Karpas-422 (cell line): Measurements from ENCODE around the gene PPP1R36. TPM values are rescaled to one million over a fixed set of nuclear protein-coding genes. Genes with fewer than 3 reads are reported as not detected.
A peak's percentile ranks its signal among the peaks of the same experiment; 100 is the strongest.

Experiments used
- DNase-seq: peaks from one replicate; pipeline ENCODE4 v3.0.0-alpha.2; 2015
- H2AFZ ChIP-seq: fragments of 200-600 bp; sonication (generic); 2 replicates; pipeline ENCODE4 v1.6.1; 2014; ENCODE audit warnings: antibody characterized with exemption, low read length, mixed read lengths
- H3K27ac ChIP-seq: fragments of 200-600 bp; sonication (generic); 2 replicates; pipeline ENCODE4 v1.5.1; 2014; ENCODE audit warnings: mild to moderate bottlenecking, low read length, moderate library complexity
- H3K27me3 ChIP-seq: fragments of 200-600 bp; sonication (generic); 2 replicates; pipeline ENCODE4 v1.6.1; 2014; ENCODE audit warnings: low read length, mixed read lengths
- H3K36me3 ChIP-seq: fragments of 200-600 bp; sonication (generic); 2 replicates; pipeline ENCODE4 v1.6.1; 2014; ENCODE audit warnings: low read length, mixed read lengths; ENCODE audit not compliant: insufficient read depth
- H3K4me1 ChIP-seq: fragments of 200-600 bp; sonication (generic); 2 replicates; pipeline ENCODE4 v1.6.1; 2014; ENCODE audit warnings: mild to moderate bottlenecking, low read length, mixed read lengths
- H3K4me2 ChIP-seq: fragments of 200-600 bp; sonication (generic); 2 replicates; pipeline ENCODE4 v1.6.1; 2014; ENCODE audit warnings: low read length, low read depth, mild to moderate bottlenecking; ENCODE audit not compliant: poor library complexity, severe bottlenecking
- H3K4me3 ChIP-seq: fragments of 200-600 bp; sonication (generic); 2 replicates; pipeline ENCODE4 v1.5.1; 2014; ENCODE audit warnings: mild to moderate bottlenecking, antibody characterized with exemption, low read length, mixed read lengths
- H3K79me2 ChIP-seq: fragments of 200-600 bp; sonication (generic); 2 replicates; pipeline ENCODE4 v1.6.1; 2014; ENCODE audit warnings: mild to moderate bottlenecking, low read length, mixed read lengths
- H3K9ac ChIP-seq: fragments of 200-600 bp; sonication (generic); 2 replicates; pipeline ENCODE4 v1.6.0; 2014; ENCODE audit warnings: low read length
- H3K9me2 ChIP-seq: fragments of 200-600 bp; sonication (generic), shearing (Covaris generic); replicated peaks from 2 replicates; pipeline ENCODE4 v1.6.0; 2014; ENCODE audit warnings: mild to moderate bottlenecking, low read length, moderate library complexity; ENCODE audit not compliant: insufficient read depth
- H3K9me3 ChIP-seq: fragments of 300-700, 200-600 bp; sonication (generic); 2 replicates; pipeline ENCODE4 v1.6.1; 2014; ENCODE audit warnings: low read length, mixed read lengths
- H4K20me1 ChIP-seq: fragments of 200-600 bp; sonication (generic); 2 replicates; pipeline ENCODE4 v1.6.1; 2014; ENCODE audit warnings: mild to moderate bottlenecking, antibody characterized with exemption, low read length, low read depth; ENCODE audit not compliant: insufficient read depth
- total RNA-seq: library from RNA; depleted of rRNA; stranded (reverse); fragments of >200 nt; shearing (Covaris generic); gene quantifications from 2 replicates; pipeline ENCODE4 v1.2.3, GENCODE V29; 2014; ENCODE audit warnings: low replicate concordance

The PPP1R36 gene
- total RNA-seq, 1 experiment from 2014 or later = 1.7 TPM

GRCh38 chr14:64604881-64605280, 55.1 kb downstream of the PPP1R36 start:
- Histone ChIP-seq H3K4me2 (no peak overlapping the region), H3K36me3 (no peaks in the 10 kb centered on the region), H4K20me1 (no peaks in the 10 kb centered on the region), H3K9ac (no peak overlapping the region), H3K4me1 (no peaks in the 10 kb centered on the region), H3K9me3 (no peaks in the 10 kb centered on the region), H3K27ac (no peak overlapping the region), H3K9me2 (no peaks in the 10 kb centered on the region), H3K79me2 (no peaks in the 10 kb centered on the region), H2AFZ (no peak overlapping the region), H3K27me3 (no peaks in the 10 kb centered on the region), H3K4me3 (no peak overlapping the region)
- peak; percentile 51 for DNase-seq

GRCh38 chr14:64605926-64606685, 56.3 kb downstream of the PPP1R36 start:
- DNase-seq = no peak
- H2AFZ ChIP-seq = no peak overlapping the region
- H3K9ac ChIP-seq = no peak overlapping the region
- no peaks in the 10 kb centered on the region for H3K4me1 ChIP-seq
- no peaks in the 10 kb centered on the region for H3K36me3 ChIP-seq
- H3K27ac ChIP-seq = no peak overlapping the region
- H3K4me2 ChIP-seq = no peak overlapping the region
- H3K9me2 ChIP-seq = no peaks in the 10 kb centered on the region
- no peaks in the 10 kb centered on the region for H3K27me3 ChIP-seq
- no peaks in the 10 kb centered on the region for H3K79me2 ChIP-seq
- H3K9me3 ChIP-seq = no peaks in the 10 kb centered on the region
- H3K4me3 ChIP-seq = no peak overlapping the region
- no peaks in the 10 kb centered on the region for H4K20me1 ChIP-seq

DNA sequence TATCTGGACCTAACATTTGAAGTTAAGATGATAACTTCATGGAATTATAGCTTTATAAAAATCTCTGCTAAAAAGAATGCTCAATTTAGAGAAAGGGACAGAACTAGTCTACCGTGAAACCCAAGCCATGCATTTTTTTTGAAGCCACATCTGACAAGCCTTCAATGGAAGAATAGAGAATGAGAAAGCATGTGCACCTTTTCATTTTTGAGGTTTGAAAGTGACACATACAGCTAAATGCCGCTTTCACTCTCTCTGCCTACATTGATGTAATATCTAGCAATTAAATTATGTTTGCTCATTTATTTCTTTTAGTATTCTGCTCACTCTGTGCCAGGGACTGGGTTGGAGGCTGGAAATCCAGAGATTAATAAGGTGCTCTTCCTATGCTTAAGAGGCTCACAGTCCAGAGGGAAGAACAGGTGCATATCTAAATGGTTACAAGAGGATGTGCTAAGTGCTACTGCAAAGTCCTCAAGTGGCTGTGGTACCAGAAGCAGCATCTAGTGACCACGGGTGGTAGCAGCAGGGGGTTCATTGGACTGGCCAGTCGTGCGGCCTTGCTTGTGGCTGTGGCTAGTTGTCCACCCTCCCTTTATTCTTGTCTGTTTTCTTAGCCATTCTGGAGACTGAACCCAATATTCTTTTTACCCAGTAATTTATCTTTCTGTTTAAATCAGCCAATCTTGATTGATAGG, 60.4 kb downstream of the PPP1R36 start:
- no peaks in the 10 kb centered on the region for H3K9me2 ChIP-seq
- no peaks in the 10 kb centered on the region for H3K36me3 ChIP-seq
- DNase-seq = no peak
- no peak overlapping the region for H3K9ac ChIP-seq
- no peak overlapping the region for H3K4me3 ChIP-seq
- H3K9me3 ChIP-seq = no peaks in the 10 kb centered on the region
- H3K4me2 ChIP-seq = no peak overlapping the region
- no peaks in the 10 kb centered on the region for H4K20me1 ChIP-seq
- no peaks in the 10 kb centered on the region for H3K27me3 ChIP-seq
- H3K4me1 ChIP-seq = peaks cover 4% of the 10 kb centered on the region; the same call in 1 of the 2 replicates
- H2AFZ ChIP-seq = no peak overlapping the region
- H3K27ac ChIP-seq = no peak overlapping the region
- no peaks in the 10 kb centered on the region for H3K79me2 ChIP-seq

DNA sequence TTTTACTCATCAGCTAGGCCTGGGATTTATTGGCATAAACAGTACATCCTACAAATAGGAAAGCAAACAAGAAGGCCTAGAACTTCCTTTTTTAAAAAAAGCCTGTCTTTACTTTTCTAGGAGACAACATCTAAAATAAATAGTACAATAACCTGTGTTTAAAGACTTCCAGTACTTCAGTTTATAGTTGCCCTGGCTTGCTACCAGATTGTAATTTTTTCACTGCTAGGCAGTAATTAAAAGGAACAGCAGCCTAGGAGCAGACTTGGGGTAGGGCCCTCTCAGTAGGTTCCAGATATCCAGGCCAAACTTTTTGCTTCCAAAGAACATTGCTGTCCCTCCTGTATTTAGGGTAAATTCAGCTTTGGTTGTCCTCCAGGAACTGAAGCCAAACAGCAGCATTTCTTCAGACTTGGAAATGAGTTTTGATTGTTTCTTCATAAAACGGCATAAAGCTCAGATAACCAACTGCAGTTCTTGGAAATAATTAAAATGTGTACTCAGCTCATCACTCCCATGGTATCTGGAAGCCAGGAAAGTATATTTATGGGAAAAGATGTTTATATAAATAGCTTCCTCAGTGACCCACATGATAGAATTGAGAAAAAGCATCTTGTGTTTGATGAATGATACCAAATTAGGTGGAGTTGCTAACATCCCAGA, 61.7 kb downstream of the PPP1R36 start:
- Histone ChIP-seq H3K79me2 (no peaks in the 10 kb centered on the region), H2AFZ (no peak overlapping the region), H3K36me3 (no peaks in the 10 kb centered on the region), H3K4me2 (no peak overlapping the region), H4K20me1 (no peaks in the 10 kb centered on the region), H3K4me3 (no peak overlapping the region), H3K27ac (no peak overlapping the region), H3K9me3 (no peaks in the 10 kb centered on the region), H3K4me1 (peaks cover 5% of the 10 kb centered on the region; the same call in 1 of the 2 replicates), H3K9ac (no peak overlapping the region), H3K27me3 (no peaks in the 10 kb centered on the region), H3K9me2 (no peaks in the 10 kb centered on the region)
- no peak for DNase-seq

GRCh38 chr14:64612021-64612380, 62.2 kb downstream of the PPP1R36 start:
- H3K9me3 ChIP-seq = no peaks in the 10 kb centered on the region
- no peaks in the 10 kb centered on the region for H3K27me3 ChIP-seq
- no peaks in the 10 kb centered on the region for H4K20me1 ChIP-seq
- no peaks in the 10 kb centered on the region for H3K9me2 ChIP-seq
- H3K36me3 ChIP-seq = no peaks in the 10 kb centered on the region
- no peaks in the 10 kb centered on the region for H3K79me2 ChIP-seq
- H3K4me3 ChIP-seq = no peak overlapping the region
- no peak overlapping the region for H3K4me2 ChIP-seq
- H3K27ac ChIP-seq = no peak overlapping the region
- no peak for DNase-seq
- H3K9ac ChIP-seq = no peak overlapping the region
- H2AFZ ChIP-seq = no peak overlapping the region
- peaks cover 5% of the 10 kb centered on the region; the same call in 1 of the 2 replicates for H3K4me1 ChIP-seq

- Histone ChIP-seq H3K79me2 (no peaks in the 10 kb centered on the region), H3K4me2 (no peak overlapping the region), H3K9me2 (no peaks in the 10 kb centered on the region), H4K20me1 (no peaks in the 10 kb centered on the region), H3K27ac (no peak overlapping the region), H3K27me3 (no peaks in the 10 kb centered on the region), H3K4me1 (peaks cover 5% of the 10 kb centered on the region; the same call in 1 of the 2 replicates), H3K4me3 (no peak overlapping the region), H3K36me3 (no peaks in the 10 kb centered on the region), H2AFZ (no peak overlapping the region), H3K9ac (no peak overlapping the region), H3K9me3 (no peaks in the 10 kb centered on the region)
- DNase-seq = no peak
These were observed 63.4 kb downstream of the PPP1R36 start for GRCh38 chr14:64612971-64613666.

- no peak overlapping the region for H3K4me3 ChIP-seq
- H3K4me2 ChIP-seq = no peak overlapping the region
- H4K20me1 ChIP-seq = no peaks in the 10 kb centered on the region
- no peak for DNase-seq
- no peaks in the 10 kb centered on the region for H3K9me3 ChIP-seq
- peaks cover 5% of the 10 kb centered on the region; the same call in 1 of the 2 replicates for H3K4me1 ChIP-seq
- no peak overlapping the region for H2AFZ ChIP-seq
- H3K27ac ChIP-seq = no peak overlapping the region
- H3K9me2 ChIP-seq = no peaks in the 10 kb centered on the region
- H3K79me2 ChIP-seq = no peaks in the 10 kb centered on the region
- no peaks in the 10 kb centered on the region for H3K36me3 ChIP-seq
- H3K27me3 ChIP-seq = no peaks in the 10 kb centered on the region
- no peak overlapping the region for H3K9ac ChIP-seq
These were observed 64.4 kb downstream of the PPP1R36 start for GRCh38 chr14:64614166-64614565.
